HG03280 (cell line): ENCODE data around the gene C17orf107.

Experiments used
- ATAC-seq: cut with Tn5 transposase; IDR thresholded peaks from one replicate; pipeline ENCODE4 v1.9.1; 2021; ENCODE audit warnings: mild to moderate bottlenecking, moderate library complexity; ENCODE audit not compliant: unreplicated experiment

Gene C17orf107

GRCh38 chr17:4948166-4948930 lies 49.0 kb downstream of the C17orf107 start, which contains the start of gene PFN1:
PFN1 (minus strand) TSS chr17:4948530; CDS start chr17:4948394, 136 bp downstream.
- ATAC-seq: peak; percentile 26

GRCh38 chr17:4948931-4949320 lies 49.6 kb downstream of the C17orf107 start:
- peak; percentile 38 for ATAC-seq

GRCh38 chr17:4949321-4950074 lies 50.2 kb downstream of the C17orf107 start:
- ATAC-seq: peak; percentile 27

GRCh38 chr17:4950075-4950745 lies 50.9 kb downstream of the C17orf107 start:
- ATAC-seq: no peak

- no peak for ATAC-seq
Measured at GRCh38 chr17:4950746-4951204, 51.4 kb downstream of the C17orf107 start, which contains the start of gene ENO3. ENO3 (plus strand) TSS chr17:4951119; CDS start chr17:4951830, 711 bp downstream.

GRCh38 chr17:4951486-4951885 lies 52.1 kb downstream of the C17orf107 start:
- no peak for ATAC-seq
